Osteoblast (primary cell): Measurements from ENCODE around the gene TDP1. TPM values are rescaled to one million over a fixed set of nuclear protein-coding genes. Genes with fewer than 3 reads are reported as not detected.

Source experiments
- DNase-seq: peaks from one replicate; pipeline ENCODE4 v3.0.0; 2011; ENCODE audit warnings: low spot score, mixed read lengths; ENCODE audit not compliant: insufficient read length; ENCODE audit errors: missing footprints
- H2AFZ ChIP-seq: 2 replicates; pipeline ENCODE4 v1.6.0; 2011; ENCODE audit warnings: mild to moderate bottlenecking, low read length
- H3K27ac ChIP-seq: 2 replicates; pipeline ENCODE4 v1.5.1; 2011; ENCODE audit warnings: mild to moderate bottlenecking, low read depth, low read length, moderate library complexity
- H3K27me3 ChIP-seq: 2 replicates; pipeline ENCODE4 v1.6.0; 2012; ENCODE audit warnings: mild to moderate bottlenecking, control low read depth, inconsistent platforms, low read length, moderate library complexity; ENCODE audit not compliant: insufficient read depth
- H3K36me3 ChIP-seq: 2 replicates; pipeline ENCODE4 v1.5.1; 2011; ENCODE audit warnings: mild to moderate bottlenecking, low read length, control low read depth, moderate library complexity; ENCODE audit not compliant: insufficient read depth
- H3K4me1 ChIP-seq: 2 replicates; pipeline ENCODE4 v1.5.1; 2011; ENCODE audit warnings: mild to moderate bottlenecking, low read length, control low read depth, moderate library complexity; ENCODE audit not compliant: insufficient read depth
- H3K4me2 ChIP-seq: 2 replicates; pipeline ENCODE4 v1.6.0; 2011; ENCODE audit warnings: mild to moderate bottlenecking, low read length; ENCODE audit not compliant: insufficient read depth
- H3K4me3 ChIP-seq: fragments of 200-600 bp; sonication (generic); 3 replicates; pipeline ENCODE4 v1.5.1; 2012; ENCODE audit warnings: mild to moderate bottlenecking, low read length, inconsistent platforms; ENCODE audit not compliant: insufficient read depth
- H3K79me2 ChIP-seq: 2 replicates; pipeline ENCODE4 v1.6.0; 2012; ENCODE audit warnings: mild to moderate bottlenecking, low read length, control low read depth, inconsistent platforms; ENCODE audit not compliant: insufficient read depth
- H3K9me3 ChIP-seq: 2 replicates; pipeline ENCODE4 v1.5.1; 2011; ENCODE audit warnings: low read depth, low read length, control low read depth
- H4K20me1 ChIP-seq: 2 replicates; pipeline ENCODE4 v1.6.0; 2012; ENCODE audit warnings: mild to moderate bottlenecking, low read length, control low read depth; ENCODE audit not compliant: insufficient read depth
- total RNA-seq: library from RNA; depleted of rRNA; stranded (reverse); fragments of >200 nt; gene quantifications from 2 replicates; pipeline ENCODE4 v1.2.3, GENCODE V29; 2012
- TF ChIP-seq, protein P1 (sequence below): IDR thresholded peaks from 2 replicates; pipeline ENCODE4 v1.5.1; 2011; ENCODE audit warnings: mild to moderate bottlenecking, low read depth, low read length, moderate library complexity; ENCODE audit errors: extremely low read depth

TDP1 gene
- total RNA-seq, 1 donor: 11.2 TPM

DNA sequence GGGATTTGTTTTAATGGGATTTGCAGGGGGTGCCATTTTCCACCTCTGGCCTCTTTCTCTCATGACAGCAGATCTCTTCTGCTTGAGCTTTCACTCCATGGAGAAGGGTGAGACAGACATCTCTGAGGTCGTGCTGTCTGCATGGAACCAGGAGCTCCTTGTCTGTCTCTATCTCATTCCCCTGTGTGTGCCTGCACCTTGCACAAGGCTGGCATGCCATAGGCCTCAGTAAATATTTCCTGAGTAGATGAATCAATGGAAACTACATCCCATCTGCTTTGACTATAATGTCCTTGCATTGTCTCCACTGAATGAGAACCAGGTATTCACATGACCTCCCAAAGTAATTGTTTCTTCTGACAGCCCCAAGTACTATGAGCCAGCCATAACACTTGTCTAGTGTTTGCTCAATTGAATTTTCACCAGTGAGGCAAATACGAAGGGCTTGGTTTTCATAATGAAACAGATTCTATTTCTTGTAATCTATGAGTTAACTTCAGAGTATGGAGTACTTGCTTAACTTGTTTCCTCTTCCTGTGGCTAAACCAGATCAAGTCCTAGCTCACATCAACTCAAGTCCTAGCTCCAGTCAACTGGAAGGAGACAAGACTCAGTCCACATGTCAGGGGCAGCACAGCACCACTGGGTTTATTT, 138.3 kb downstream of the TDP1 start:
- peak; percentile 64 for DNase-seq
- Histone ChIP-seq H3K4me2 (no peak overlapping the region), H3K9me3 (no peaks in the 10 kb centered on the region)

More for the DNA sequence above, 138.3 kb downstream of the TDP1 start:
- no peaks in the 10 kb centered on the region for H4K20me1 ChIP-seq
- H3K79me2 ChIP-seq: no peaks in the 10 kb centered on the region
- H3K27ac ChIP-seq: no peak overlapping the region
- H2AFZ ChIP-seq: no peak overlapping the region
- H3K36me3 ChIP-seq: no peaks in the 10 kb centered on the region
- H3K27me3 ChIP-seq: peaks cover 1% of the 10 kb centered on the region
- peaks cover 19% of the 10 kb centered on the region for H3K4me1 ChIP-seq
- H3K4me3 ChIP-seq: no peak overlapping the region
- TF ChIP-seq, protein P1, sequence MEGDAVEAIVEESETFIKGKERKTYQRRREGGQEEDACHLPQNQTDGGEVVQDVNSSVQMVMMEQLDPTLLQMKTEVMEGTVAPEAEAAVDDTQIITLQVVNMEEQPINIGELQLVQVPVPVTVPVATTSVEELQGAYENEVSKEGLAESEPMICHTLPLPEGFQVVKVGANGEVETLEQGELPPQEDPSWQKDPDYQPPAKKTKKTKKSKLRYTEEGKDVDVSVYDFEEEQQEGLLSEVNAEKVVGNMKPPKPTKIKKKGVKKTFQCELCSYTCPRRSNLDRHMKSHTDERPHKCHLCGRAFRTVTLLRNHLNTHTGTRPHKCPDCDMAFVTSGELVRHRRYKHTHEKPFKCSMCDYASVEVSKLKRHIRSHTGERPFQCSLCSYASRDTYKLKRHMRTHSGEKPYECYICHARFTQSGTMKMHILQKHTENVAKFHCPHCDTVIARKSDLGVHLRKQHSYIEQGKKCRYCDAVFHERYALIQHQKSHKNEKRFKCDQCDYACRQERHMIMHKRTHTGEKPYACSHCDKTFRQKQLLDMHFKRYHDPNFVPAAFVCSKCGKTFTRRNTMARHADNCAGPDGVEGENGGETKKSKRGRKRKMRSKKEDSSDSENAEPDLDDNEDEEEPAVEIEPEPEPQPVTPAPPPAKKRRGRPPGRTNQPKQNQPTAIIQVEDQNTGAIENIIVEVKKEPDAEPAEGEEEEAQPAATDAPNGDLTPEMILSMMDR: no peak

Other genes with a start within 250 kb of the TDP1 start
- 6.9 and 8.0 TPM in 2 replicates for gene EFCAB11, start 1.2 kb upstream of the TDP1 start, total RNA-seq
- gene KCNK13, start 106.1 kb downstream of the TDP1 start, total RNA-seq: not detected in 2 replicates